ENCODE results near the gene TTLL12. TPM values are rescaled to one million over a fixed set of nuclear protein-coding genes. Genes with fewer than 3 reads are reported as not detected.

The TTLL12 gene
- total RNA-seq, 4 donors from 2014 or later, result 43.6 to 93.9 (median 81.4) TPM

GRCh38 chr22:43213051-43213450 is 26.1 kb upstream of the TTLL12 start:
- no peaks in the 10 kb centered on the region for H3K4me1 ChIP-seq
- no peak overlapping the region for H3K27ac ChIP-seq
- TF ChIP-seq EP300 (IDR thresholded peaks at IDR 0.05), result no peak
- no peak for TF ChIP-seq CTCF (IDR thresholded peaks at IDR 0.05)
- TF ChIP-seq POLR2A (IDR thresholded peaks at IDR 0.05), result no peak
- no peak for DNase-seq (ENCODE audit: low spot score in 2 of 2)
- WGBS, result 73% methylated on average over 2 of the region's 8 CpGs
- H3K4me3 ChIP-seq, result no peak overlapping the region
- no peaks in the 10 kb centered on the region for H3K36me3 ChIP-seq
- peaks cover 4% of the 10 kb centered on the region for H3K27me3 ChIP-seq
- no peaks in the 10 kb centered on the region for H3K9me3 ChIP-seq

GRCh38 chr22:43212434-43212952 is 25.6 kb upstream of the TTLL12 start:
- TF ChIP-seq CTCF (IDR thresholded peaks at IDR 0.05) (no peak), POLR2A (IDR thresholded peaks at IDR 0.05) (no peak), POLR2AphosphoS5 (IDR thresholded peaks at IDR 0.05) (no peak), EP300 (IDR thresholded peaks at IDR 0.05) (no peak)
- Histone ChIP-seq H3K9me3 (no peaks in the 10 kb centered on the region), H3K4me3 (no peak overlapping the region), H3K27ac (no peak overlapping the region), H3K27me3 (peaks cover 4% of the 10 kb centered on the region), H3K4me1 (no peaks in the 10 kb centered on the region), H3K36me3 (no peaks in the 10 kb centered on the region)
- 95% methylated on average over 4 of the region's 23 CpGs for WGBS
- DNase-seq (ENCODE audit: low spot score in 2 of 2), result no peak

- Histone ChIP-seq H3K9me3 (no peaks in the 10 kb centered on the region), H3K36me3 (no peaks in the 10 kb centered on the region), H3K27ac (no peak overlapping the region), H3K4me1 (no peaks in the 10 kb centered on the region), H3K4me3 (no peak overlapping the region), H3K27me3 (peaks cover 3% of the 10 kb centered on the region)
- TF ChIP-seq CTCF (IDR thresholded peaks at IDR 0.05), result no peak
- TF ChIP-seq POLR2AphosphoS5 (IDR thresholded peaks at IDR 0.05), result no peak
- TF ChIP-seq POLR2A (IDR thresholded peaks at IDR 0.05), result no peak
- no peak for TF ChIP-seq EP300 (IDR thresholded peaks at IDR 0.05)
- no peak for DNase-seq (ENCODE audit: low spot score in 2 of 2)
- WGBS, result 92% methylated on average over 10 of the region's 13 CpGs
These were observed 25.1 kb upstream of the TTLL12 start for GRCh38 chr22:43211941-43212433.

- no peak overlapping the region for H3K4me3 ChIP-seq
- H3K9me3 ChIP-seq, result no peaks in the 10 kb centered on the region
- WGBS, result 93% methylated on average over 23 of the region's 34 CpGs
- no peak for TF ChIP-seq POLR2AphosphoS5 (IDR thresholded peaks at IDR 0.05)
- no peak for TF ChIP-seq POLR2A (IDR thresholded peaks at IDR 0.05)
- TF ChIP-seq CTCF (IDR thresholded peaks at IDR 0.05), result no peak
- no peak for TF ChIP-seq EP300 (IDR thresholded peaks at IDR 0.05)
- no peaks in the 10 kb centered on the region for H3K36me3 ChIP-seq
- peaks cover 3% of the 10 kb centered on the region for H3K27me3 ChIP-seq
- no peak overlapping the region for H3K27ac ChIP-seq
- no peak for DNase-seq (ENCODE audit: low spot score in 2 of 2)
- H3K4me1 ChIP-seq, result no peaks in the 10 kb centered on the region
These were observed 23.9 kb upstream of the TTLL12 start for GRCh38 chr22:43210631-43211515.

GRCh38 chr22:43209971-43210370 is 23.0 kb upstream of the TTLL12 start:
- Histone ChIP-seq H3K27me3 (peaks cover 3% of the 10 kb centered on the region), H3K27ac (no peak overlapping the region), H3K36me3 (no peaks in the 10 kb centered on the region), H3K4me1 (no peaks in the 10 kb centered on the region), H3K4me3 (no peak overlapping the region), H3K9me3 (no peaks in the 10 kb centered on the region)
- no peak for DNase-seq (ENCODE audit: low spot score in 2 of 2)
- 100% methylated on average over 2 of the region's 22 CpGs for WGBS
- TF ChIP-seq EP300 (IDR thresholded peaks at IDR 0.05) (no peak), POLR2AphosphoS5 (IDR thresholded peaks at IDR 0.05) (no peak), POLR2A (IDR thresholded peaks at IDR 0.05) (no peak), CTCF (IDR thresholded peaks at IDR 0.05) (no peak)
